Loucy (cell line): ENCODE results near the gene SFPQ.

Source experiments
- H2AFZ ChIP-seq: fragments of 200-600 bp; sonication (generic); 2 replicates; pipeline ENCODE4 v1.6.0; 2016; ENCODE audit warnings: antibody characterized with exemption, mild to moderate bottlenecking, low read length, moderate library complexity
- H3F3A ChIP-seq: fragments of 200-600 bp; 2 replicates; pipeline ENCODE4 v1.6.0; 2016; ENCODE audit warnings: antibody characterized with exemption, low read depth, mild to moderate bottlenecking
- H3K27me3 ChIP-seq: fragments of 200-600 bp; sonication (generic); 2 replicates; pipeline ENCODE4 v1.6.1; 2014; ENCODE audit warnings: low read length, mild to moderate bottlenecking; ENCODE audit not compliant: insufficient read depth, poor library complexity, severe bottlenecking
- H3K36me3 ChIP-seq: fragments of 200-600 bp; sonication (generic); 2 replicates; pipeline ENCODE4 v1.6.1; 2016; ENCODE audit warnings: low read length; ENCODE audit not compliant: insufficient read depth
- H3K4me1 ChIP-seq: fragments of 200-600 bp; sonication (generic); 2 replicates; pipeline ENCODE4 v1.5.1; 2014; ENCODE audit warnings: low read length, mild to moderate bottlenecking; ENCODE audit not compliant: insufficient read depth, poor library complexity, severe bottlenecking
- H3K4me2 ChIP-seq: fragments of 200-600 bp; sonication (generic); 2 replicates; pipeline ENCODE4 v1.6.0; 2014; ENCODE audit warnings: antibody characterized with exemption, low read length, low read depth, mild to moderate bottlenecking; ENCODE audit not compliant: poor library complexity, severe bottlenecking
- H3K4me3 ChIP-seq: fragments of 200-600 bp; sonication (generic); 2 replicates; pipeline ENCODE4 v1.5.1; 2014; ENCODE audit warnings: low read length, mild to moderate bottlenecking, mixed read lengths; ENCODE audit not compliant: poor library complexity, severe bottlenecking
- H3K79me2 ChIP-seq: fragments of 200-600 bp; sonication (generic); 2 replicates; pipeline ENCODE4 v1.6.1; 2014; ENCODE audit warnings: low read length; ENCODE audit not compliant: insufficient read depth
- H3K9ac ChIP-seq: fragments of 200-600 bp; sonication (generic); 2 replicates; pipeline ENCODE4 v1.6.0; 2014; ENCODE audit warnings: mild to moderate bottlenecking, low read depth, low read length, moderate library complexity; ENCODE audit not compliant: poor library complexity, severe bottlenecking
- H3K9me2 ChIP-seq: fragments of 200-600 bp; sonication (generic); replicated peaks from 2 replicates; pipeline ENCODE4 v1.6.1; 2016; ENCODE audit warnings: low read depth, low read length, mixed read lengths
- H3K9me3 ChIP-seq: fragments of 200-600 bp; sonication (generic); 2 replicates; pipeline ENCODE4 v1.6.1; 2014; ENCODE audit warnings: mild to moderate bottlenecking, antibody characterized with exemption, low read length, low read depth; ENCODE audit not compliant: insufficient read depth
- H4K20me1 ChIP-seq: fragments of 200-600 bp; sonication (generic); 2 replicates; pipeline ENCODE4 v1.6.0; 2014; ENCODE audit warnings: antibody characterized with exemption, low read length, mild to moderate bottlenecking; ENCODE audit not compliant: insufficient read depth, poor library complexity, severe bottlenecking
- EZH2phosphoT487 ChIP-seq: fragments of 200-600 bp; IDR thresholded peaks from 2 replicates; pipeline ENCODE4 v1.6.1; 2018; ENCODE audit warnings: antibody characterized with exemption, mild to moderate bottlenecking, moderate library complexity, borderline replicate concordance
- TF ChIP-seq, protein P1 (sequence below): fragments of 200-600 bp; sonication (generic); conservative IDR thresholded peaks from 2 replicates; pipeline ENCODE4 v1.5.1; 2014; ENCODE audit warnings: mild to moderate bottlenecking, antibody characterized with exemption, low read length

SFPQ gene

DNA sequence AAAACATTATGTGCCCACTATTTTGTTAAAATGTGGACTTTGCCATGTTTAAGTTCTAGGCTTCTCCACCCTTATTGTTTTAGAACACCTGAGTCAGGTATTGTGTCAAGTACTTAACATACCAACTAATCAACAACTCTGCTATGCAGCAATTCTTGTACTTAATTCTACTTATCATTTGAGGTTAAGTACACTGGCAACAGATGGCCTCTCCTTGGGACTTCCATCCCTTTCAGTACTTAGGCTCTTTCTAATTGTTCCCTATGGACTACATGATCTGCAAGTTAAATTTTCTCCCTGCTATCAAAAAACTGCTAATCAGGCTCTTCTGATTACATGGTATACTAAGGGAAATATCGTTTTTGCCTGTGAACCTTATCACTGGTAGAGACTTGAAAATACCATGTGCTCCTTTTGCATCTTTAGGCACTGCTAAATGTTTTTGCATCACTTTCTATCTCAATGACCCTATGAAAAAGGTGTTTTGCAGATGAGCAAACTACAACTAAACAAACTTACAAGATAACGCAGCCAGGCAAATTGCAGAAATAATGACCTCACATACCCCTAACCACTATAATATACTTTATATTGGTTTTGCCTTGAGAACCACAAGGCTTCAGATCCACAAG is 18.9 kb downstream of the SFPQ start:
- Histone ChIP-seq H3K27me3 (no peaks in the 10 kb centered on the region), H3K4me2 (no peak overlapping the region), H3K36me3 (peaks cover 43% of the 10 kb centered on the region), H3F3A (peaks cover 40% of the 10 kb centered on the region), H2AFZ (no peak overlapping the region), H3K4me1 (peaks cover 8% of the 10 kb centered on the region), H4K20me1 (peaks cover 47% of the 10 kb centered on the region), H3K9me2 (no peaks in the 10 kb centered on the region), H3K79me2 (peaks cover 22% of the 10 kb centered on the region), H3K9me3 (no peaks in the 10 kb centered on the region), H3K4me3 (no peak overlapping the region), H3K9ac (no peak overlapping the region)
- no peak for TF ChIP-seq EZH2phosphoT487
- TF ChIP-seq, protein P1, sequence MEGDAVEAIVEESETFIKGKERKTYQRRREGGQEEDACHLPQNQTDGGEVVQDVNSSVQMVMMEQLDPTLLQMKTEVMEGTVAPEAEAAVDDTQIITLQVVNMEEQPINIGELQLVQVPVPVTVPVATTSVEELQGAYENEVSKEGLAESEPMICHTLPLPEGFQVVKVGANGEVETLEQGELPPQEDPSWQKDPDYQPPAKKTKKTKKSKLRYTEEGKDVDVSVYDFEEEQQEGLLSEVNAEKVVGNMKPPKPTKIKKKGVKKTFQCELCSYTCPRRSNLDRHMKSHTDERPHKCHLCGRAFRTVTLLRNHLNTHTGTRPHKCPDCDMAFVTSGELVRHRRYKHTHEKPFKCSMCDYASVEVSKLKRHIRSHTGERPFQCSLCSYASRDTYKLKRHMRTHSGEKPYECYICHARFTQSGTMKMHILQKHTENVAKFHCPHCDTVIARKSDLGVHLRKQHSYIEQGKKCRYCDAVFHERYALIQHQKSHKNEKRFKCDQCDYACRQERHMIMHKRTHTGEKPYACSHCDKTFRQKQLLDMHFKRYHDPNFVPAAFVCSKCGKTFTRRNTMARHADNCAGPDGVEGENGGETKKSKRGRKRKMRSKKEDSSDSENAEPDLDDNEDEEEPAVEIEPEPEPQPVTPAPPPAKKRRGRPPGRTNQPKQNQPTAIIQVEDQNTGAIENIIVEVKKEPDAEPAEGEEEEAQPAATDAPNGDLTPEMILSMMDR: no peak

DNA sequence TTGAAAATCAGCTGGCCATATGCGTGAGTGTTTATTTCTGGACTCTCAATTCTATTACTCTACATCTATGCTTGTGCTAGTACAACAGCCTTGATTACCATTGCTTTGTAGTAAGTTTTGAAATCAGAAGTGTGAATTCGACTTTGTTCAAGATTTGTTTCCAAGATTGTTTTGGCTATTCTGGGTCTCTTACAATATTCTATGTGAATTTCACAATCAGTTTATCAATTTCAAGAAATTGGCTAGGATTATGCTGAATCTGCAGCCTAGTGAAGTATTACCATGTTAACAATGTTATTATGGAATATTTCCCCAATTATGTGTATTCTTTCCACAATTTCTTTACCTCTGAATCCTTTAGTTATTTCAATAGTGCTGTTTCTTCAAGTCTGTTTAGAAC is 19.5 kb downstream of the SFPQ start:
- H3K9ac ChIP-seq: no peak overlapping the region
- no peak for TF ChIP-seq EZH2phosphoT487
- TF ChIP-seq, protein P1: no peak
- H3K36me3 ChIP-seq: peaks cover 38% of the 10 kb centered on the region
- H3K4me2 ChIP-seq: no peak overlapping the region
- no peak overlapping the region for H2AFZ ChIP-seq
- peaks cover 40% of the 10 kb centered on the region for H3F3A ChIP-seq
- peaks cover 16% of the 10 kb centered on the region for H3K79me2 ChIP-seq
- peaks cover 41% of the 10 kb centered on the region for H4K20me1 ChIP-seq
- no peaks in the 10 kb centered on the region for H3K9me3 ChIP-seq
- H3K4me1 ChIP-seq: peaks cover 2% of the 10 kb centered on the region
- no peaks in the 10 kb centered on the region for H3K27me3 ChIP-seq
- no peaks in the 10 kb centered on the region for H3K9me2 ChIP-seq
- no peak overlapping the region for H3K4me3 ChIP-seq

DNA sequence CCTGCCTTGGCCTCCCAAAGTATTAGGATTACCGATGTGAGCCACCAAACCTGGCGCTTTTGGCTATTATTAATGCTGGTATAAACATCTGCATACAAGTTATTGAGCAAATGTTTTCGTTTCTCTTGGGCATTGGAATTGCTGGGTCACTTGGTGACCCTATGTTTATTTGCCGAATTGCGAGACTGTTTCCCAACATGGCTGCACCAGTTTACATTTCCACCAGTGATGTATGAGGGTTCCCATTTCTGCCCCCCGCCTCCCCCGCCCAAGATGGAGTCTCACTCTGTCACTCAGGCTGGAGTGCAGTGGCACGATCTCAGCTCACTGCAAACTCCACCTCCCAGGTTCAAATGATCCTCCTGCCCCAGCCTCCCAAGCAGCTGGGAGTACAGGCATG is 20.9 kb downstream of the SFPQ start:
- Histone ChIP-seq H4K20me1 (peaks cover 27% of the 10 kb centered on the region), H3K79me2 (peaks cover 1% of the 10 kb centered on the region; the same call in 1 of the 2 replicates), H3F3A (peaks cover 30% of the 10 kb centered on the region), H3K4me2 (no peak overlapping the region), H3K9ac (no peak overlapping the region), H3K36me3 (peaks cover 23% of the 10 kb centered on the region), H3K9me2 (no peaks in the 10 kb centered on the region), H3K27me3 (no peaks in the 10 kb centered on the region), H3K4me1 (no peaks in the 10 kb centered on the region), H2AFZ (no peak overlapping the region), H3K4me3 (no peak overlapping the region), H3K9me3 (no peaks in the 10 kb centered on the region)
- TF ChIP-seq, protein P1: no peak
- TF ChIP-seq EZH2phosphoT487: no peak
